HepG2 (cell line): ENCODE results near the gene GGA3. TPM values are rescaled to one million over a fixed set of nuclear protein-coding genes. Genes with fewer than 3 reads are reported as not detected.
A peak's percentile ranks its signal among the peaks of the same experiment; 100 is the strongest.

ENCODE experiments used
- ATAC-seq: fragments of 200-7000 bp; cut with Tn5 transposase; 3 replicates; pipeline ENCODE4 v1.9.1; 2020; ENCODE audit warnings: mild to moderate bottlenecking, moderate library complexity
- BruUV-seq: library from RNA; stranded (reverse); fragments of 400-500 nt; replicated peaks from 2 replicates; lab custom pipeline; 2021; lab: Mats Ljungman, UMichigan
- CTCF ChIA-PET: fragments of 300-600 bp; formaldehyde crosslinking; extraction: SDS; loops from one replicate; lab custom pipeline; 2021; ENCODE audit warnings: low total read pairs, inconsistent platforms, low intra/inter-chr PET ratio; lab: Yijun Ruan, JAX
- POLR2A ChIA-PET: fragments of 350-600 bp; sonication (Branson Sonifier 250); formaldehyde crosslinking; loops from one replicate; lab custom pipeline; 2020; ENCODE audit warnings: antibody characterized with exemption, inconsistent platforms; lab: Yijun Ruan, JAX
- DNase-seq: peaks from one replicate; pipeline ENCODE4 v3.0.0-alpha.2; 2015; ENCODE audit warnings: low spot score
- FAIRE-seq: peaks from 3 replicates; lab custom pipeline; 2011; peaks lifted over from hg19 to GRCh38; lab: Jason Lieb, UNC
- H2AFZ ChIP-seq: one replicate; pipeline ENCODE4 v1.6.1; 2011; ENCODE audit warnings: low read length, inconsistent platforms
- H3K27ac ChIP-seq: fragments of 300-600 bp; 3 replicates; pipeline ENCODE4 v1.8.0; 2011; ENCODE audit warnings: mixed run types, mild to moderate bottlenecking, mixed read lengths, low read length, inconsistent platforms; ENCODE audit not compliant: insufficient read depth; ENCODE audit errors: extremely low read length
- H3K27me3 ChIP-seq, 2 experiments: fragments of 200-600 bp in 1 of 2; 2 replicates in 1 of 2; 3 replicates in 1 of 2; pipeline versions ENCODE4 v1.6.0 to v1.8.0; 2011; ENCODE audit warnings: low read length in 2 of 2, mild to moderate bottlenecking in 2 of 2, moderate library complexity in 2 of 2, inconsistent platforms in 1 of 2; ENCODE audit not compliant: insufficient read depth in 2 of 2, control insufficient read depth in 1 of 2
- H3K36me3 ChIP-seq, 2 experiments: fragments of 200-600 bp in 1 of 2; replicated peaks in 1 of 2; 2 replicates in 1 of 2; 3 replicates in 1 of 2; pipeline versions ENCODE4 v1.5.1 to v1.8.0; 2011; ENCODE audit warnings: low read length in 2 of 2, inconsistent platforms in 1 of 2; ENCODE audit not compliant: insufficient read depth in 2 of 2, control insufficient read depth in 1 of 2
- H3K4me1 ChIP-seq: 2 replicates; pipeline ENCODE4 v1.5.1; 2012; ENCODE audit warnings: low read length, inconsistent platforms; ENCODE audit not compliant: insufficient read depth
- H3K4me2 ChIP-seq: 2 replicates; pipeline ENCODE4 v1.6.0; 2011; ENCODE audit warnings: low read depth, low read length, inconsistent platforms
- H3K4me3 ChIP-seq, 3 experiments: fragments of 200-600 bp in 1 of 3; sonication (generic), shearing (Covaris generic) in 1 of 3; replicated peaks in 1 of 3; 2 replicates each; pipeline ENCODE4 v1.5.1; 2011 to 2016; ENCODE audit warnings: low read length in 3 of 3, inconsistent platforms in 2 of 3, low read depth in 2 of 3, mild to moderate bottlenecking in 2 of 3, control low read depth in 1 of 3, mixed read lengths in 1 of 3; ENCODE audit not compliant: insufficient read depth in 1 of 3
- H3K79me2 ChIP-seq: one replicate; pipeline ENCODE4 v1.6.1; 2011; ENCODE audit warnings: low read length, inconsistent platforms; ENCODE audit not compliant: insufficient read depth
- H3K9ac ChIP-seq: 2 replicates; pipeline ENCODE4 v1.6.0; 2011; ENCODE audit warnings: mild to moderate bottlenecking, low read depth, low read length, inconsistent platforms; ENCODE audit not compliant: insufficient read depth
- H3K9me3 ChIP-seq: 2 replicates; pipeline ENCODE4 v1.5.1; 2012; ENCODE audit warnings: mild to moderate bottlenecking, low read length
- H4K20me1 ChIP-seq: 2 replicates; pipeline ENCODE4 v1.6.0; 2011; ENCODE audit warnings: inconsistent platforms, mild to moderate bottlenecking, low read length, moderate library complexity; ENCODE audit not compliant: insufficient read depth
- BRD4 ChIP-seq: sonication (generic); formaldehyde crosslinking; IDR thresholded peaks from 2 replicates; pipeline ENCODE4 v1.4.0; 2020; ENCODE audit warnings: missing genetic modification reagents
- CCAR2 ChIP-seq: fragments of 200-400 bp; formaldehyde crosslinking; optimal IDR thresholded peaks from 2 replicates; pipeline ENCODE3; 2018; ENCODE audit warnings: low read depth, mild to moderate bottlenecking, low read length, moderate library complexity
- DMAP1 ChIP-seq: IDR thresholded peaks from 2 replicates; pipeline ENCODE4 v1.6.1; 2016
- HES4 ChIP-seq: sonication (generic); formaldehyde crosslinking; IDR thresholded peaks from 2 replicates; pipeline ENCODE4 v1.9.0; 2021; ENCODE audit warnings: mild to moderate bottlenecking, missing genetic modification reagents, borderline replicate concordance
- KDM5B ChIP-seq: sonication (generic); formaldehyde crosslinking; IDR thresholded peaks from 2 replicates; pipeline ENCODE4 v1.4.0; 2020; ENCODE audit warnings: missing genetic modification reagents, mild to moderate bottlenecking, borderline replicate concordance
- KMT2A ChIP-seq: sonication (generic); formaldehyde crosslinking; IDR thresholded peaks from 2 replicates; pipeline ENCODE4 v1.4.0; 2020; ENCODE audit warnings: missing genetic modification reagents
- MTF1 ChIP-seq: sonication (generic); formaldehyde crosslinking; IDR thresholded peaks from 2 replicates; pipeline ENCODE4 v1.5.0; 2020; ENCODE audit warnings: missing genetic modification reagents
- MXD4 ChIP-seq: IDR thresholded peaks from 2 replicates; pipeline ENCODE4 v1.6.1; 2016; ENCODE audit warnings: mild to moderate bottlenecking, missing biosample characterization, missing genetic modification reagents
- PAWR ChIP-seq: sonication (generic); formaldehyde crosslinking; IDR thresholded peaks from 2 replicates; pipeline ENCODE4 v1.4.0; 2020; ENCODE audit warnings: missing genetic modification reagents, mild to moderate bottlenecking, borderline replicate concordance
- PAX8 ChIP-seq: sonication (generic); formaldehyde crosslinking; IDR thresholded peaks from 2 replicates; pipeline ENCODE4 v1.8.0; 2022; ENCODE audit warnings: mild to moderate bottlenecking, missing genetic modification reagents, borderline replicate concordance
- RAD21 ChIP-seq: fragments of 450-650 bp; formaldehyde crosslinking; IDR thresholded peaks from 2 replicates; pipeline ENCODE4 v1.5.0; 2020; ENCODE audit warnings: mild to moderate bottlenecking
- SPEN ChIP-seq: sonication (generic); formaldehyde crosslinking; IDR thresholded peaks from 2 replicates; pipeline ENCODE4 v1.5.1; 2020; ENCODE audit warnings: low read depth, mild to moderate bottlenecking, missing genetic modification reagents
- ZBTB26 ChIP-seq: IDR thresholded peaks from 2 replicates; pipeline ENCODE4 v1.6.1; 2016; ENCODE audit warnings: missing compliant biosample characterization, missing genetic modification reagents, borderline replicate concordance
- ZNF12 ChIP-seq: sonication (generic); formaldehyde crosslinking; IDR thresholded peaks from 2 replicates; pipeline ENCODE4 v1.5.0; 2020; ENCODE audit warnings: missing genetic modification reagents
- ZNF121 ChIP-seq: sonication (generic); formaldehyde crosslinking; IDR thresholded peaks from 2 replicates; pipeline ENCODE4 v1.5.0; 2020; ENCODE audit warnings: mild to moderate bottlenecking, missing genetic modification reagents
- ZNF446 ChIP-seq: sonication (generic); formaldehyde crosslinking; IDR thresholded peaks from 2 replicates; pipeline ENCODE4 v1.5.0; 2020; ENCODE audit warnings: mild to moderate bottlenecking, missing genetic modification reagents
- ZNF556 ChIP-seq: sonication (generic); formaldehyde crosslinking; IDR thresholded peaks from 2 replicates; pipeline ENCODE4 v1.4.0; 2020; ENCODE audit warnings: mild to moderate bottlenecking, missing genetic modification reagents, borderline replicate concordance
- ZNF567 ChIP-seq: sonication (generic); formaldehyde crosslinking; IDR thresholded peaks from 2 replicates; pipeline ENCODE4 v1.8.1; 2023; ENCODE audit warnings: mild to moderate bottlenecking, missing genetic modification reagents, borderline replicate concordance
- ZNF569 ChIP-seq: sonication (generic); formaldehyde crosslinking; IDR thresholded peaks from 2 replicates; pipeline ENCODE4 v1.5.0; 2020; ENCODE audit warnings: mild to moderate bottlenecking, missing genetic modification reagents, moderate library complexity, borderline replicate concordance
- ZNF691 ChIP-seq: sonication (generic); formaldehyde crosslinking; IDR thresholded peaks from 2 replicates; pipeline ENCODE4 v1.4.0; 2020; ENCODE audit warnings: missing genetic modification reagents, low read depth, mild to moderate bottlenecking, borderline replicate concordance
- ZNF839 ChIP-seq: sonication (generic); formaldehyde crosslinking; IDR thresholded peaks from 2 replicates; pipeline ENCODE4 v1.4.0; 2020; ENCODE audit warnings: missing genetic modification reagents, mild to moderate bottlenecking, borderline replicate concordance
- ZSCAN9 ChIP-seq: IDR thresholded peaks from 2 replicates; pipeline ENCODE4 v1.6.1; 2016; ENCODE audit warnings: borderline replicate concordance
- WGBS: methylation state at CpG from one replicate; pipeline ENCODE4 v1.1.6; 2017; ENCODE audit warnings: low lambda C conversion rate; 5-methylcytosine and 5-hydroxymethylcytosine counted together
- in situ Hi-C: cut with HindIII; loops from 2 replicates; pipeline ENCODE4 v1.10.0; 2017; ENCODE audit warnings: low pct_unique_long_range_greater_than_20kb; ENCODE audit not compliant: extremely low pct_ligation_motif_present
- intact Hi-C: fragments of 100-400 bp; cut with micrococcal nuclease; formaldehyde crosslinking; loops from one replicate; pipeline ENCODE4 v1.10.0; 2022; ENCODE audit not compliant: unreplicated experiment
- polyA plus RNA-seq, 8 experiments: library from polyadenylated mRNA; depleted of rRNA in 3 of 8; stranded (reverse) in 7 of 8; unstranded in 1 of 8; fragments of >200 nt; fragmentation: Illumina TruSeq in 4 of 8; extraction: Trizol in 4 of 8; gene quantifications; 2 replicates each; pipeline versions ENCODE4 v1.2.1 to v1.2.3, GENCODE V29; 2011 to 2016; ENCODE audit warnings: low read depth in 4 of 8, missing spikeins in 1 of 8, mixed read lengths in 1 of 8; ENCODE audit not compliant: insufficient read depth in 1 of 8
- total RNA-seq, 5 experiments: library from RNA; depleted of rRNA; stranded (reverse); fragments of >200 nt; fragmentation: Illumina TruSeq; extraction: Trizol; gene quantifications; 2 replicates each; pipeline ENCODE4 v1.2.3, GENCODE V29; 2016; ENCODE audit warnings: low read depth in 1 of 5

The GGA3 gene
- total and polyA plus RNA-seq, 2 of the 13 experiments (the other 11 are each of a cell fraction or from before 2014, with no cell fraction given), result 28.4 to 43.7 TPM

GRCh38 chr17:75205793-75206163, 55.6 kb downstream of the GGA3 start:
- Histone ChIP-seq H3K4me3 (peak overlapping the region; percentile 82 to 96 (median 86)), H3K79me2 (peaks cover 41% of the 10 kb centered on the region), H4K20me1 (no peaks in the 10 kb centered on the region), H3K27ac (peak overlapping the region; percentile 97), H3K36me3 (peaks cover 5 to 22% of the 10 kb centered on the region in 2 experiments), H3K4me1 (peaks cover 34% of the 10 kb centered on the region), H3K9me3 (no peaks in the 10 kb centered on the region), H3K27me3 (no peaks in the 10 kb centered on the region; a peak in 1 of 5 replicates), H3K4me2 (peak overlapping the region; percentile 85), H2AFZ (peak overlapping the region; percentile 77), H3K9ac (peak overlapping the region; percentile 98)
- ATAC-seq (peak; percentile 28), DNase-seq (no peak), FAIRE-seq (no peak)
- BruUV-seq, result TSS peak; percentile 84
- WGBS, result under 1% methylated on average over 18 of the region's 22 CpGs
- ChIA-PET CTCF (interaction anchor here (1.0 kb wide), 1 partner anchor 34 kb away, joined by 3 read pairs; no protein-coding TSS in a partner anchor), POLR2A (interaction anchor here (0.7 to 3.5 kb wide), 14 partner anchors 12 to 194 kb away, joined by 3 to 14 read pairs (median 4); partner anchors contain the start of genes ARMC7, GGA3, MIF4GD and MRPL58)
- intact Hi-C loops (no loop called here), in situ Hi-C loops (no loop called here)
- TF ChIP-seq MXD4 (CRISPR knock-in tag) (0 out of 2 replicates have a peak, but pooled peaks have one; percentile 15), RAD21 (CRISPR knock-in tag) (peak; percentile 30), ZNF839 (CRISPR knock-in tag) (peak; percentile 8; the same call in 1 of the 2 replicates), HES4 (CRISPR knock-in tag) (peak; percentile 46; the same call in 1 of the 2 replicates), KDM5B (no peak; the same call in 1 of the 2 replicates), SPEN (no peak), MTF1 (CRISPR knock-in tag) (no peak), ZNF556 (CRISPR knock-in tag) (0 out of 2 replicates have a peak, but pooled peaks have one; percentile 37), PAWR (CRISPR knock-in tag) (0 out of 2 replicates have a peak, but pooled peaks have one; percentile 88), CCAR2 (no peak), ZNF12 (no peak), KMT2A (peak; percentile 9; the same call in 1 of the 2 replicates), ZNF121 (CRISPR knock-in tag) (0 out of 2 replicates have a peak, but pooled peaks have one; percentile 32), ZNF446 (CRISPR knock-in tag) (0 out of 2 replicates have a peak, but pooled peaks have one; percentile 3), ZSCAN9 (CRISPR knock-in tag) (no peak), ZNF691 (CRISPR knock-in tag) (0 out of 2 replicates have a peak, but pooled peaks have one; percentile 13), ZNF569 (CRISPR knock-in tag) (no peak), ZBTB26 (CRISPR knock-in tag) (0 out of 2 replicates have a peak, but pooled peaks have one; percentile 29), DMAP1 (CRISPR knock-in tag) (0 out of 2 replicates have a peak, but pooled peaks have one; percentile 21), ZNF567 (peak; percentile 53), BRD4 (CRISPR knock-in tag) (0 out of 2 replicates have a peak, but pooled peaks have one; percentile 1), PAX8 (no peak)
